Vein endothelial cell (primary cell): ENCODE data around the gene MST1. TPM values are rescaled to one million over a fixed set of nuclear protein-coding genes. Genes with fewer than 3 reads are reported as not detected.

Experiments used
- small RNA-seq: library from RNA; depleted of rRNA; stranded (forward); fragments of <200 nt; gene quantifications from one replicate; pipeline ENCODE3, GENCODE V24; 2012
- total RNA-seq: library from RNA; depleted of rRNA; stranded (reverse); fragments of >200 nt; gene quantifications from 2 replicates; pipeline ENCODE4 v1.2.3, GENCODE V29; 2012

MST1 gene
- total RNA-seq, result 2.6 and 3.9 TPM in 2 replicates

GRCh38 chr3:49689046-49689907 lies at the start of gene MST1, which contains the start of gene RNF123:
TSS of gene MST1 (minus strand) at chr3:49689474. CDS start at chr3:49688691, 783 bp downstream.
TSS of gene RNF123 (plus strand) at chr3:49689557. CDS start at chr3:49691166, 1,609 bp downstream.

DNA sequence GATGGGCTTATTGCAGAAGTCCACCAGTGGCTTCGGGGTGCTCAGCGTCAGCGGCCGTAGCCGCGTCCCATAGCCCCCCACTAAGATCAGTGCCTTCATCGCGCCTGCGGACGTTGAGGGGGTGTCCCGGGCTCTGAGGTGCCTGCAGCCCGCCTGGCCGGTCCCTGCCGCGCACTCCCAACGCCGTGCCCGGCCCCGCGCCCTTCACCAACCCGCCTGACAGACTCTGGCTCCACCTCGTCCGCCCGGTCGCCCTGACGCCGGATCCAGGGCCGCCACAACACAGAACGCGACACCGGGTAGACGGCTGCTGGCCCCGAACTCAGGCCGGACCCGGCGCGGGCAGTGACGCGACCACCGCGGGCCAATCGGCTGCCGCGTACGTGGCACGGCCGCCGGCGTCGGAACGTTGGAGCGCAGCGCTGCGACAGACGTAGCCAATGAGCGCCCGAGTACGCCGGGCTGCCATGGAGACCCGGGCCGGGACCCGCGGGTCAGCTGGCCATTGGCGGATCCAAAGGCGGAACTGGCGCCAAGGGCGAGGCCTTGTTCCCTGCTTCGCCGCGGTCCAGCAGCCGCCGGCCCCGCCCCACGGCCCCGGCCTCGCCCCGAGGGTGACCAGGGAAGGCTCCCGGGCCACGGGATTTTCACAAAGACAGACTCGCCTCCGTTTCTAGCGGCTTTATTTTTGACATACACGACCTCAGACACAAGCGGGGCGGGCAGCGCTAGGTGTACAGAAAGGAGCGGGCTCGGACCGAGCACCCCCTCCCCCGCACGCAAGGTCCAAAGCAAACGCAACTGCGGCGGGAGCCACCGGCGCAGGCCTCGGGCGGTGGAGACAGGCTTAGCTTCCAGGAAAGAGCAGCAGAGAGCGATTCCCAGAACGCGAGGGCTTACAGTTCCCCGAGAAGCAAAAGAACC lies 34.6 kb upstream of the MST1 start, which contains the start of gene GMPPB:
Gene GMPPB (minus strand): TSS at position 324 of the 924 bp plus-strand sequence. CDS start 225 bp downstream, at position 99.

GRCh38 chr3:49719214-49719884 lies 30.1 kb upstream of the MST1 start, which contains the start of gene AMIGO3:
TSS of gene AMIGO3 (minus strand) at chr3:49719684. CDS start at chr3:49719465, 219 bp downstream.

DNA sequence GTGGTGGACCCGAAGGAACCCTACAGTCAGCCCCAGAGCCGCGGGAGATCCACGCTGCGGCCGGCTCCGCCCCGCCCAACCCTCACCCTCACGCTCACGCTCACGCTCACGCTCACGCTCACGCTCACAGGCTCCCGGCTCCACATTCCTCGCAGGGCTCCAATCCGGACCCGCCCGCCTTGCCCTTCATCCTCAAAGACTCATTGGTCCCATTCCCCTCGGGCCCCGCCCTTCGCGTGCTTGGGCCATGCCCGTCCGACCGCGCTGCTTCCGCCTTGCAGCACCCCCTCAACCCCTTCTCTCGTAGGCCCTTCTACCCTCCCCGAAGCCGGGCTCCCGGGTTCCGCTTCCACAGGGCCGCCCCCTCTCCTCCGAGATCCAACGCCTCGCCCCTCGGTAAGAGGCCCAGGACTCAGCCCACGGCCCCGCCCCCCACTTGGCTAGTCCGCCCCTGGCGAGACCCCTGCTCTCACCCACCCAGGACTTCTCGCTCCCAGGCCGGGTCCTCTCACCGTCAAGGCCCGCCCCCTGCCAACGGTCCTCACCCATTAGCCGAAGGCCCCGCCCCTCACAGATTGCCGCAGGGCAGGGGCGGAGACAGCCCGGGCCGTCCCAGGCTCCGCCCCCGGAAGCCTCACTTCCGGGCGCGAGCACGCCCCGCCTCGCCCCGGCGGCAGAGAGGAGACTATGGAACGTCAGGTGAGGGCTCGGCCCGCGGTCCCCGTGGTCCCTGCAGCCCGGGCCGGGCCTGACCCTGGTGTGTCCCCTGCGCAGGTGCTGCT lies 15.4 kb downstream of the MST1 start, which contains the start of gene APEH:
Gene APEH (plus strand): TSS at position 637 of the 782 bp plus-strand sequence. CDS start 51 bp downstream, at position 688.

Small RNA genes lying within 50 kb of the gene (small RNA-seq; reads per million reads assigned to genes)
- gene AMIGO3, result not detected

Other genes with a start within 250 kb of the MST1 start
- gene DAG1, start 219.2 kb downstream of the MST1 start, total RNA-seq, result 57.5 and 68.9 TPM in 2 replicates
- gene BSN, start 135.0 kb downstream of the MST1 start, total RNA-seq, result 0.19 and 0.65 TPM in 2 replicates
- 75.8 and 78.4 TPM in 2 replicates for gene APEH, start 15.1 kb downstream of the MST1 start, total RNA-seq
- gene RNF123, start 83 bp upstream of the MST1 start, total RNA-seq, result 29.5 and 35.9 TPM in 2 replicates
- gene AMIGO3, start 30.2 kb upstream of the MST1 start, total RNA-seq, result 0.76 and 0.98 TPM in 2 replicates
- 33.6 and 40.0 TPM in 2 replicates for gene GMPPB, start 34.5 kb upstream of the MST1 start, total RNA-seq
- 60.8 and 67.4 TPM in 2 replicates for gene IP6K1, start 97.1 kb upstream of the MST1 start, total RNA-seq
- not detected in 2 replicates for gene CDHR4, start 110.4 kb upstream of the MST1 start, total RNA-seq
- 9.6 and 15.4 TPM in 2 replicates for gene INKA1, start 113.8 kb upstream of the MST1 start, total RNA-seq
- gene UBA7, start 124.5 kb upstream of the MST1 start, total RNA-seq, result 18.6 and 38.9 TPM in 2 replicates
- 3.6 and 5.5 TPM in 2 replicates for gene TRAIP, start 167.1 kb upstream of the MST1 start, total RNA-seq
- gene CAMKV, start 180.4 kb upstream of the MST1 start, total RNA-seq, result not detected in 2 replicates
- 0.29 and 0.33 TPM in 2 replicates for gene MST1R, start 214.4 kb upstream of the MST1 start, total RNA-seq
- 16.7 and 19.3 TPM in 2 replicates for gene MON1A, start 240.3 kb upstream of the MST1 start, total RNA-seq